Rectal smooth muscle tissue (tissue), 1 donor: ENCODE data around the gene SDHB.

Experiments
- H3K27ac ChIP-seq: one replicate; pipeline ENCODE4 v1.7.0; 2013; ENCODE audit warnings: low read depth, low read length, inconsistent platforms
- H3K27me3 ChIP-seq: one replicate; pipeline ENCODE4 v1.7.0; 2013; ENCODE audit warnings: low read length; ENCODE audit not compliant: control insufficient read depth, insufficient read depth
- H3K36me3 ChIP-seq: one replicate; pipeline ENCODE4 v1.7.0; 2013; ENCODE audit warnings: low read length; ENCODE audit not compliant: control insufficient read depth, insufficient read depth
- H3K4me1 ChIP-seq: one replicate; pipeline ENCODE4 v1.7.0; 2013; ENCODE audit warnings: low read length; ENCODE audit not compliant: control insufficient read depth, insufficient read depth
- H3K4me3 ChIP-seq: one replicate; pipeline ENCODE4 v1.7.0; 2013; ENCODE audit warnings: low read length
- H3K9ac ChIP-seq: one replicate; pipeline ENCODE4 v1.7.0; 2013; ENCODE audit warnings: low read length

SDHB gene

DNA sequence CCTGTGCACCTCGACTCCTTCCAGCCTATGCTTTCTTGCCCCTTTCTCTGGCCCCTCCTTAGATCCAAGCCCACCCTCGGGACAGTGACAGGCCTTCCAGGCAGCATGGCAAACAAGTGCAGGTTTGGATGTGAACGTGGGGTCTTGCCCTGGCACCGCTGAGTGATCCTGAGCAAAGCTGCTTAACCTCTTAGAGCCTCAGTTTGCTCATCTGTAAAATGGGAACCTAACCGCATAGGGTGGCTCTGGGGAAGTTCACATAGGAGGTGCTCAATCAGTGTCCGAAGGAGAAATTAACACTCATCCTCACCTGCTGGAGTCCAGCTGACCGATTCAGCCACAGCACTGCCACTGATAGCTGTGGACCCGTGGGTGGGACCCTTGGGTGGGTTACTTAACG is 80.6 kb downstream of the SDHB start:
- no peak overlapping the region for H3K4me3 ChIP-seq
- H3K27ac ChIP-seq: no peak overlapping the region
- H3K36me3 ChIP-seq: no peaks in the 10 kb centered on the region
- peaks cover 8% of the 10 kb centered on the region for H3K4me1 ChIP-seq
- no peak overlapping the region for H3K9ac ChIP-seq
- no peaks in the 10 kb centered on the region for H3K27me3 ChIP-seq

DNA sequence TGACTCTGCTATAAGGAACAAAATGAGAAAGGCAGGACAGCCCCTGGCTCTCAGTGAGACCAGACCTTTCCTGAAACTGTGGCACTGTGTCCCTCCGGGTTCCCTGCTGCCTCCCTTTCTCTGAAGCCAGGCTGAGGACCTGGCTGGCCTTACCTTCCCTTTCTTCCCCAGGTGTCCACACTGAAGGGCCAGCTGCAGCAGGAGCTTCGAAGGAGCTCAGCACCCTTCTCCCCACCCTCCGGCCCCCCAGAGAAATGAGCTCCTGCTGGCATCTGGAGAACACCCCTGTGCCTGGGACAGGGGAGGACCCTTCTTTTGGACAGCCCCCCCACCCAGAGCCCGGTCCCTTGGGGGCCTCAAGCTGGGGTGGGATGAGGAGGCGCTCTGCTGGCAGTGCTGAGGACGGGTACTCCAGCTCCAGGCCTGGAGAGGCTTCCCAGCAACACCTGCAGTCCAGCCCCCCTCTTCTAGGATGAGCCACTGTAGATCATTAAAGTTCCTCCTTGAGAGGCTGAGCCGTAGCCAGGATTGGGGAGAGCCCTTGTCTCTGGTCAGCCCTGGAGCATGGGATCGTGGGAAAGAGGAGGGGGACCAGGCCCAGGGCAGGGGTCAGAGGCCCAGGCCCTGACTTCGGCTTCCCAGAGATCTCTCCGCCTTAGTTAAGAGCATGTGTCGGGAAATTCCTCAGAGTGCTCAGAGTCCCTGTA is 81.5 kb downstream of the SDHB start:
- no peak overlapping the region for H3K4me3 ChIP-seq
- H3K27ac ChIP-seq: no peak overlapping the region
- no peaks in the 10 kb centered on the region for H3K27me3 ChIP-seq
- H3K36me3 ChIP-seq: no peaks in the 10 kb centered on the region
- H3K4me1 ChIP-seq: peaks cover 10% of the 10 kb centered on the region
- no peak overlapping the region for H3K9ac ChIP-seq

DNA sequence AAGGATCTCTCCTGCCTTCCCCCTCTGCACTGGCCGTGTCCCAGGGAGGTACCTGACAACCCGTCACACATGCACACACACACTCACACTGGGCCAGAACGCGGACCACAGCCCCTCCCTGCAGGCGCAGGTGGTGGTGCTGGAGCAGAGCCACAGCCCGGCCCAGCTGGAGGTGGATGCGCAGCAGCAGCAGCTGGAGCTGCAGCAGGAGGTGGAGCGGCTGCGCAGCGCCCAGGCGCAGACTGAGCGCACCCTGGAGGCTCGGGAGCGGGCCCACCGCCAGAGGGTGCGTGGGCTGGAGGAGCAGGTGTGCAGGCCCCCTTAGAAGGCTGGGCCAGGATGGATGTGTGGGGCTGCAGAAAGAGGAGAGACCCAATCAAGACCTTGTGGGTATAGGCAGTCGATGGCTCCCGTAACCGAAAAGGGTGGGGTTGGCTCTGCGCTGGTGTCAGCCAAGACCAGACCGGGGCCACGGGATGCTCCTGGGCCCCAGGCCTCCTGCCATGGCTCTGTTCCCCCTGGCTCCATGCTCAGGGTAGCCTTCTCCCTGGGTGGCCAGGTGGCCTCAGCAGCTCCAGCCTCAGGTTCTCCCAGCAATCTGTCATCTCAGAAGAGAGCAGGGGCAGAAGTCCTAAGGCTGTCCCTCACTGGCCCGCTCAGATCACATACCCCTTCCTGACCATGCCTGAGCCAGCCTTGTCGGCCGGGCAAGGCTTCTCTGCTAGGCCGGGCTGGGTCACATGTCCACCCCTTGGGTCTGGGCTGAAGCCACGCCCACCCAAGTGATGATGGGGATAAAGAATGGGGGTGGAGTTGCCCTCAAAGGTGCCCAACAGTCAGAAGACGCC is 82.3 kb downstream of the SDHB start:
- Histone ChIP-seq H3K9ac (no peak overlapping the region), H3K4me1 (peaks cover 17% of the 10 kb centered on the region), H3K4me3 (no peak overlapping the region), H3K27ac (no peak overlapping the region), H3K27me3 (no peaks in the 10 kb centered on the region), H3K36me3 (no peaks in the 10 kb centered on the region)

DNA sequence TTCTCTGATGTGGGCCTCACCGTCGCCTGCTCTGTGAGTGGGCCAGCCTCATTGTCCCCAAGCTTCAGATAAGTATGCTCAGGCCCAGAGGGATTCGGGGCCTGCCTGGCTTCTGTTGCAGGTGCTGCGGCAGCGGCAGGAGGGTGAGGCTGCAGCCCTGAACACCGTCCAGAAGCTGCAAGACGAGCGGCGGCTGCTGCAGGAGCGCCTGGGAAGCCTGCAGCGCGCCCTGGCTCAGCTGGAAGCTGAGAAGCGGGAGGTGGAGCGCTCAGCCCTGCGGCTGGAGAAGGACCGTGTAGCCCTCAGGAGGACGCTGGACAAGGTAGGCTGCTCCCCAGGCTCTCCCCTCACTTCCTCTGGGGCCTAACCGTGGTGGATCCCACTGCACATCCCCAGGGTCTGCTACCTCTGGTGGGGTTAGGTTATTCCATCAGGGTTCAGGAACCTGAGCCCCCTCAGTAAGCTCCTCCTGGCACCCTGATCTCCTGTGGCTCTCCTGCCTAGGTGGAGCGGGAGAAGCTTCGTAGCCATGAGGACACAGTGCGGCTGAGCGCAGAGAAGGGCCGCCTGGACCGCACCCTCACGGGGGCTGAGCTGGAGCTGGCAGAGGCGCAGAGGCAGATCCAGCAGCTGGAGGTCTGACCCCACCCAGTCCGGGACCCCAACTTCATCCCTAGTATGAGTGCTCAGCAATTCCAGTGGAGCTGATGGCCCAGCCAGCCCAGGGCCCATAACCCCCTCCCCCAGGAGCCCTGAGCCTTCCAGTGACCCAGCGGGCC is 83.5 kb downstream of the SDHB start:
- H3K27me3 ChIP-seq: no peaks in the 10 kb centered on the region
- no peak overlapping the region for H3K27ac ChIP-seq
- H3K36me3 ChIP-seq: peaks cover 2% of the 10 kb centered on the region
- no peak overlapping the region for H3K4me3 ChIP-seq
- no peak overlapping the region for H3K9ac ChIP-seq
- H3K4me1 ChIP-seq: peaks cover 17% of the 10 kb centered on the region

DNA sequence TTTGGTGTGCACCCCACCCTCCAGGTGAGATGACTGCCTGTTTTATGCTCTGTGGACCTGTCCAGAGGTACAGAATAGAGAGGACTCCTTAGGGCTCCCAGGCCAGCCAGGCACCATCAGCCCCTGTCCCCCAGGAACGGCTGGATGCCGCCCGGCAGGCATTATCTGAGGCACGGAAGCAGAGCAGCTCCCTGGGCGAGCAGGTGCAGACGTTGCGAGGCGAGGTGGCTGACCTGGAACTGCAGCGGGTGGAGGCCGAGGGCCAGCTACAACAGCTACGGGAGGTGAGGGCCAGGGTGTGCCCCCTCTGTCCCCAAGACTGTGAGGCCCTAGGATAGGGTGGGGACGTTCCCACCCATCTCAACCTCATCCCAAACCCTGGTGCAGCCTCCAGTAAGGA is 84.2 kb downstream of the SDHB start:
- H3K27me3 ChIP-seq: no peaks in the 10 kb centered on the region
- peaks cover 3% of the 10 kb centered on the region for H3K36me3 ChIP-seq
- peaks cover 17% of the 10 kb centered on the region for H3K4me1 ChIP-seq
- no peak overlapping the region for H3K27ac ChIP-seq
- no peak overlapping the region for H3K9ac ChIP-seq
- no peak overlapping the region for H3K4me3 ChIP-seq

DNA sequence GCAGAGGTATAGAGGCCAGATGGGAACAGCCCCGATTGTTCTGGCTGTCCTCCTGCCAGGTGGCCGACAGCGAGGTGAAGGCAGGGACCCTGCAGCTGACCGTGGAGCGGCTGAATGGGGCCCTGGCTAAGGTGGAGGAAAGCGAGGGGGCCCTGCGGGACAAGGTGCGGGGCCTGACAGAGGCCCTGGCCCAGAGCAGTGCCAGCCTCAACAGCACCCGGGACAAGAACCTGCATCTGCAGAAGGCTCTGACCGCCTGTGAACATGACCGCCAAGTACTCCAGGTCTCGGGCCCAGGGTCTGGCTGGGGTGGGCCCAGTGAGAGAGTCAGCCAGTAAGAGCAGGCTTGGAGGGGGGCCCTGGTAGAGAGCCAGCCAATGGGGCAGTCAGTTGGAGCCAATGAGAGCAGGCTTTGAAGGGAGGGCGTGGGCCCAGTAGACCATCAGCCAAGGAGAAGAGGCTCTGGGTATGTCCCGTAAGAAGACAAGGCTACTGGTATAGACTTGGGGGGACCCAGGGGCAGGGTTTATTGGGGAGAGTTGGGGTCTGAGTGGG is 84.7 kb downstream of the SDHB start:
- Histone ChIP-seq H3K4me1 (peaks cover 17% of the 10 kb centered on the region), H3K4me3 (no peak overlapping the region), H3K27me3 (no peaks in the 10 kb centered on the region), H3K27ac (no peak overlapping the region), H3K36me3 (peaks cover 3% of the 10 kb centered on the region), H3K9ac (no peak overlapping the region)
